T-helper 2 cell treated with Interferon-gamma antibody and Interleukin-4, amounts not matched to agents 5 μg/mL and 100 μg/mL, for 36 hours (primary cell): ENCODE results near the gene ZP3.
"Not testable (repeated sequence)": the region's sequence is repeated elsewhere in the genome, so short reads cannot be mapped to it uniquely, and the experiment has no call there.

Experiments
- DNase-seq: peaks from one replicate; pipeline ENCODE4 v3.0.0; 2021; ENCODE audit warnings: low spot score
- H3K27ac Mint-ChIP-seq: one replicate; pipeline ENCODE4 v1.8.0; 2021; ENCODE audit warnings: mild to moderate bottlenecking, mixed read lengths
- H3K27me3 Mint-ChIP-seq: one replicate; pipeline ENCODE4 v1.8.0; 2021; ENCODE audit warnings: low read depth, mixed read lengths
- H3K36me3 Mint-ChIP-seq: one replicate; pipeline ENCODE4 v1.8.0; 2021; ENCODE audit warnings: low read depth, mixed read lengths
- H3K4me1 Mint-ChIP-seq: one replicate; pipeline ENCODE4 v1.8.0; 2021; ENCODE audit warnings: low read depth, mixed read lengths
- H3K4me3 Mint-ChIP-seq: one replicate; pipeline ENCODE4 v1.8.0; 2022; ENCODE audit warnings: mild to moderate bottlenecking, moderate library complexity, mixed read lengths
- H3K9me3 Mint-ChIP-seq: one replicate; pipeline ENCODE4 v1.8.0; 2021; ENCODE audit warnings: mixed read lengths

ZP3 gene

DNA sequence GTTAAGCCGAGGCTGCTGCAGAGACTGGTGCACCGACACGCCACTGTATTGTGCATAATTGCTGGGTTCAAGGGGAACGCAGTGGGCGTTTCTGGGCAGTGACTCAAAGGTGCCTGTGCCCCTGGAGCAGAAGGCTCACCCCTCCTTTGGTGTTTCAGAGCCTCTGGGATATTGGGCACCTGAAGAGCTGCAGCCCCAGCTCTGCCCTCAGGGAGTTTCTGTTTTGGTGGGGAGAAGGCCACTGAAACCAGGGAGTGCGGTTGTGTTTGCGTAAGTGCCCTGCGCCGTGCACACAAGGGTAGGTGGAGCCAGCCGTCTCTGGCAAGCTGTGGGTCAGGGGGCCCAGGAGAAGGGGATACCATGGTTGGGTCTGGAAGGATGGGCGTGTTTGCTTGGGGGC is 51.5 kb downstream of the ZP3 start:
- not testable (repeated sequence) for H3K4me3 Mint-ChIP-seq, H3K9me3 Mint-ChIP-seq, H3K27ac Mint-ChIP-seq, H3K4me1 Mint-ChIP-seq, DNase-seq, H3K27me3 Mint-ChIP-seq, H3K36me3 Mint-ChIP-seq

DNA sequence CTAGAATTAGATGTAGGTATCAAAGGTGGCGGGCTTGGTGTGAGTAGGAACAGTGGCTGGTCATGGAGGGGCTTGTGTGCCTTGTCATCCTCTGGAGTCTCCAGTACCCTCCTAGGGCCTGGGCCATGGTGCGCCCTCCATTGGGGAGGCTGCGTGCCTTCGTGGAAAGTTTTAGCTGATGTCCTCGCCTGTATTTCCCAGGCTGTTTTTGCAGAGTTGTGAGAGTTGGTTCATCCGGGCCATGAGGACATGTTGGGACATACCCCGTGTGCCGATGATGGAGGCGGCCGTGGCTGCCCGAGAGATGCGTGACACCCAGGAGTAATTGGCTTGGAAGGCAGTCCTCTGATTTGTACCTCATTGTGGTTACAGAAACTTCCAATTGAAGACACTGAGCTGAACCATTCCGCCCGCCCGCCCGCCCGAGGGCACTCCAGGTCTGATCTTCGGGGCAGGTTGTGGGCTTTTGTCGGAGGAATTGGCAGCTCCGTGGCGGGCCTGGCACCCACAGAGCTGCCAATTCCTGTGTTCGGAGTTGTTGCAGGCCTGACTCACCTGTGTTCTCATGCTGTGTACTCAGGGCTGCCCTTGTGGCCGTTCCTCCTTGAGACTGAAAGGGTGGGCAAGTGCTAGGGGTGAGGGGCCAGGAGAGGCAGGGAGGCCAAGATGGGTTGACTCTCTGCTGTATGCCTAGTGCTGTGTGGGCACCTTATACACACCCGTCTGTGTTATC is 52.2 kb downstream of the ZP3 start:
- DNase-seq, H3K9me3 Mint-ChIP-seq, H3K4me1 Mint-ChIP-seq, H3K27ac Mint-ChIP-seq, H3K4me3 Mint-ChIP-seq, H3K36me3 Mint-ChIP-seq, H3K27me3 Mint-ChIP-seq: not testable (repeated sequence)

DNA sequence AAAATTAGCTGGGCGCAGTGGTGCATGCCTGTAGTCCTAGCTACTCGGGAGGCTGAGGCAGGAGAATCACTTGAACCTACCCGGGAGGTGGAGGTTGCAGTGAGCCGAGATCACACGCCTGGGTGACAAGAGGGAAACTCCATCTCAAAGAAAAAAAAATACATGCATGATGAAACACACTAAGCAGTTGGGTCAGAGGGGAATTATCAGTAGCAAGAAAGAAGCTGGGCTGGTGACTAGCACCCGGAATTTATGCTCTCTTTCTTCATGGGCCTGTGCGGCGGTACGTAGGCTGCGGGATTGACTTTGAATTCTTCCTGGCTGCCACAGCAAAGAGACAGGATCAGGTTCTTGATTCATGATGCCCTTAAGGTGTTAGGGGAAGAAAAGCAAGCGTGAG is 54.9 kb downstream of the ZP3 start:
- not testable (repeated sequence) for H3K27ac Mint-ChIP-seq, H3K4me1 Mint-ChIP-seq

DNA sequence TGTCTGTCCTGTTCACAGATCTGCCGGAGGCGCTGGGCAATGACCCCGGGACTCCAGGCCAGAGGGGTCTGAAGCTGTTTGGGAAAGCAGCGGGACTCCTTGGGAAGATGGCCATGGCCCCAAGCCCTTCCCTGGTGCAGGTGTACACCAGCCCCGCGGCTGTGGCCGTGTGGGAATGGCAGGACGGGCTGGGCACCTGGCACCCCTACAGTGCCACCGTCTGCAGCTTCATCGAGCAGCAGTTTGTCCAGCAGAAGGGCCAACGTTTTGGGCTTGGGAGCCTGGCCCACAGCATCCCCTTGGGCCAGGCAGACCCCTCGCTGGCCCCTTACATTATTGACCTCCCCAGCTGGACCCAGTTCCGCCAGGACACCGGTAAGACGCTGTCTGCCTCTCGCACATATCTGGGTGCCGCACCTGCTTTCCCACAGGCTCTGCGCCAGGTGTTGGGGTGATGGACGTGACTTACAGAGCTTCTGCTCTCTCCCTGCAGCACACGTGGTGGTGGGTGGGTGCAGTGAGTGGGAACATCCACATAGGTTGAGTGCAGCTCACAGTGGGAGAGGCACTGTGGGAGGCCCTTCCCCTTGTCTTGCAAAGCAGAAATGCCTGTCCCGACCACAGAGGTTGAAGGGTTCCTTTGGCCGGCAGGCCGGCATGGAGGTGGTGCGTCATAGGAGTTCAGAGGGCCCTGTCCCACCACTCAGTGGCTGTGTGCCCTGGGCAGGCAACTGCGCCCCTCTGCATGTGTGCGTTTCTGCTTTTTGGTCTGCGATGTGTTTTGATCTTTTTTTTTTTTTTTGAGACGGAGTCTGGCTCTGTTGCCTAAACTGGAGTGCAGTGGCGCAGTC is 55.9 kb downstream of the ZP3 start:
- not testable (repeated sequence) for H3K27me3 Mint-ChIP-seq, H3K4me3 Mint-ChIP-seq, DNase-seq, H3K27ac Mint-ChIP-seq, H3K9me3 Mint-ChIP-seq, H3K36me3 Mint-ChIP-seq, H3K4me1 Mint-ChIP-seq

More for the DNA sequence above, 54.9 kb downstream of the ZP3 start:
- H3K4me3 Mint-ChIP-seq, H3K36me3 Mint-ChIP-seq, H3K27me3 Mint-ChIP-seq, H3K9me3 Mint-ChIP-seq, DNase-seq: not testable (repeated sequence)

DNA sequence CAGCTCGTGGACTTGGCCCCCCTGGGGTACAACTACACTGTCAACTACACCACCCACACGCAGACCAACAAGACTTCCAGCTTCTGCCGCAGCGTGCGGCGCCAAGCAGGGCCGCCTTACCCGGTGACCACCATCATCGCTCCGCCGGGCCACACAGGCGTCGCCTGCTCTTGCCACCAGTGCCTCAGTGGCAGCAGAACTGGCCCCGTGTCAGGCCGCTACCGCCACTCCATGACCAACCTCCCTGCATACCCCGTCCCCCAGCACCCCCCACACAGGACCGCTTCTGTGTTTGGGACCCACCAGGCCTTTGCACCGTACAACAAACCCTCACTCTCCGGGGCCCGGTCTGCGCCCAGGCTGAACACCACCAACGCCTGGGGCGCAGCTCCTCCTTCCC is 57.9 kb downstream of the ZP3 start:
- not testable (repeated sequence) for DNase-seq, H3K27me3 Mint-ChIP-seq, H3K27ac Mint-ChIP-seq, H3K36me3 Mint-ChIP-seq, H3K4me1 Mint-ChIP-seq, H3K9me3 Mint-ChIP-seq, H3K4me3 Mint-ChIP-seq

DNA sequence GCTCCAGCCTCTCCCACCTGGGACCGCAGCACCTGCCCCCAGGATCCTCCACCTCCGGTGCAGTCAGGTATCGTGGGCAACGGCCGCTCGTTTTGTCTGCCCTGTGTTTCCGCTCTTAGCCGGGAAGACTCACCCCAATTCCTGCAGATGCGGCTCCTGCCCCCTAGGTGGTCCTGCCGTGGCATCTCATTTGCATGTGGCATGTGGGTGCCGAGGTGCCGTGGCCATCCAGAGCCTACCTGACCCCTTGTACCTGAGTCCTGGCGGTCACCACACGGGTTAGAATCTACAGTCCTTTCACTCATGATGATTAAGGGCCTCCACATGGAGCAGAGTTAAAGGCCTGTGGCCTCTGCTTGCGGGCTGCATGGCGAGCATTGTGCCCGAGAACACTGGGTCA is 58.3 kb downstream of the ZP3 start:
- DNase-seq, H3K36me3 Mint-ChIP-seq, H3K4me1 Mint-ChIP-seq, H3K4me3 Mint-ChIP-seq, H3K9me3 Mint-ChIP-seq, H3K27me3 Mint-ChIP-seq, H3K27ac Mint-ChIP-seq: not testable (repeated sequence)

DNA sequence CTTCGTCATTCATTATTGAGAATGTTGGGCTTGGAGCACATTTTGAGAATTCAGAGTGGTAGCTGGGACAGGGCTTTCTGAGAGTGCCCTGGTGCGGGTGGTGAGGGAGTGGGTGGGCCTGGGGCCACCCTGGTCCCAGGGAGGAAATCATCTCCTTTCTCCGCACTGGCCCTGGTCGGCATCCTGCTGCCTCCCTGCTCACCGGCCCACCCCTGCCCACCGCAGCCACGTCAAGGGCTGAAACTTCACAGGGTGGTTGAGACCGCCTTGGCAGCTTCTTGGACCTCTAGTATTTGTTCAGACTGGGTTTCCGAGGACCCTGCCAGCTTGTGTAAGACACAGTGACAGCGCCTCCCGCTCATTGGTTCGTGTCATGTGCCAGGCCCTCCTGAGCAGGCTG is 59.7 kb downstream of the ZP3 start:
- not testable (repeated sequence) for DNase-seq, H3K27me3 Mint-ChIP-seq, H3K4me1 Mint-ChIP-seq, H3K36me3 Mint-ChIP-seq, H3K27ac Mint-ChIP-seq, H3K4me3 Mint-ChIP-seq, H3K9me3 Mint-ChIP-seq

DNA sequence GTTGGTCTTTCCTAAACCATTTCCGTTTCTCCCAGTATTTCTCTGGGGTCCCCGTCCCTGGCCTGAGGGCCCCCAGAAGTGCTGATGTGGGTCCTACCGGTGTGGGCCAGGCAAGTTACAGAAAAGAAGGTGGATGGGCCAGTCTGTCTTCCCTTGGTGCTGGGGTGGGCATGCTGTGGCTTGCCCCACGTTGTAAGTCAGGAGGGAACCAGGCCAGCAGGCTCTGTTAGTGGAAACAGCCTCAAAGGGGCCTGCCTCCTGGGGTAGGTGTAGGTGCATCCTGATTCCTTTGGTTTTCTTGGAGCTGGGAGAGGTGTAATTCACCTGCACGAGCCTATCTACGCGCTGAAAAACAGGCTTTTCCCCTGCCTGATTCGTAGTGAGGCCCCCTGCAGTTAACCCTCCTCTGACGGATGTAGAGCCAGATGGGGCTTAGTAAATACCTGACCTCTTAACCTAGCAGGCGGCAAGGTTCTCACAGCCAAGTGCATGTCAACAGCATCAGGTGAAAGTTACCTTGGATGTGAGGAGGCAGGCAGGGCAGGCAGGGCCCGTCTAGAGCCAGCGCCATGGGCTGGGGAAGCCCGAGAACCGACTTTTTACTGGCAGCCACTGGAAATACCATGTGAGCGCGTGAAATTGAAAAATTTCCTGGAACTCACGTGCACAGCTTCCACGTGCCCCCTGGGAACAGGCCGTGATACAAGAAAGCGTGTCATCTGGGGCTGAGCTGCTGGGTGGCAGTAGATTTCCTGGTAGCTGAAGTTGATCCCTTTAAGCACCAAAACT is 61.3 kb downstream of the ZP3 start:
- not testable (repeated sequence) for H3K4me1 Mint-ChIP-seq, DNase-seq, H3K27ac Mint-ChIP-seq, H3K27me3 Mint-ChIP-seq, H3K9me3 Mint-ChIP-seq, H3K36me3 Mint-ChIP-seq, H3K4me3 Mint-ChIP-seq

DNA sequence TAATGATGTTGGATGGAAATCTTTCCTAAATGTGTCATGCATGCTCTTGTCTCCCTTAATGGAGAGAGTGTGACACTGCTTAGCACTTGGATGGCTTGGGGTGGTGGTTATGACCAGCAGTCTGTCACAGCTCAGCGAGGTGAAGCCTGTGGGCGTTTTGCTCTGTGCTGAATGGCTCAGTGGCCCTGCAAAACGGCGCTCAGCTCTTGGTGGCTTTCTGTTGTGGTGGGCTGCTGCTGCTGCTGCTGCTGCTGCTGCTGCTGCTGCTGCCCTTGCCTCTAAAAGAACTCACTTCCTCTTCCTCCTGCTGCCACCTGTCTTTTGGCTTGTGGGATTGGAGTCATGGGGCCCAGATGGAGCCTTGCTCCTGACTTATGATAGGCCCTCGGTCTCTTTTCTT is 61.9 kb downstream of the ZP3 start:
- peak overlapping the region; percentile 84 for H3K27ac Mint-ChIP-seq
- not testable (repeated sequence) for H3K27me3 Mint-ChIP-seq, H3K9me3 Mint-ChIP-seq, H3K36me3 Mint-ChIP-seq, H3K4me1 Mint-ChIP-seq
- H3K4me3 Mint-ChIP-seq: peak overlapping the region; percentile 49
- peak; percentile 36 for DNase-seq

DNA sequence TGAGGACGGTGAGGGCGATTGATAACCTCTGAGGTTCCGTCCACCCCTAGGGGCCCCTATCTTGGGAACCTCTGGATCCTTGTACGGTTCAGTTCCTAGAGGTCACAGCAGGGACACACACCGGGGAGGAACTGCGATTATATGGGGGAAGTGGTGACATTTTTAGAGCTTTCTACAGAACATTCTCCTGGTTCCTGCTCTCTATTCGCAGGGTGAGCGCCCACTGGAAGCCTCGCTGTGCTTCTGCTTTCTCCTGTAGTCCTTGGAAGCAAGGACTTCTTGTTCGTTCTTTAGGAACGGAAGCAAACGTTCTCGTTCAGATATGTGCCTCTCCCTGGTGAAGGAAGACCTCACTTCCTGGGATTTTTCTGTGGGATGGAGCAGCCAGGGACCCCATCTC is 63.2 kb downstream of the ZP3 start:
- not testable (repeated sequence) for H3K27me3 Mint-ChIP-seq, H3K36me3 Mint-ChIP-seq

More for the DNA sequence above, 63.2 kb downstream of the ZP3 start:
- DNase-seq, H3K4me1 Mint-ChIP-seq, H3K9me3 Mint-ChIP-seq, H3K4me3 Mint-ChIP-seq, H3K27ac Mint-ChIP-seq: not testable (repeated sequence)
